Gastrocnemius medialis (tissue), 4 donors: ENCODE results near the gene TBCK. TPM values are rescaled to one million over a fixed set of nuclear protein-coding genes. Genes with fewer than 3 reads are reported as not detected.

ENCODE experiments used
- ATAC-seq, 2 donors: fragments of 150-250 bp; one replicate each; pipeline ENCODE4 v1.9.1; 2016
- DNase-seq, 2 donors: peaks; one replicate each; pipeline ENCODE4 v3.0.0-alpha.2; 2019
- H3K27ac ChIP-seq, 4 donors: fragments of 200-600 bp; sonication (generic); 1 replicate in 1 of 4; 2 replicates in 3 of 4; pipeline ENCODE4 v1.5.1; 2016 to 2018; ENCODE audit warnings: mild to moderate bottlenecking in 2 of 4, moderate library complexity in 1 of 4
- H3K27me3 ChIP-seq, 3 donors: fragments of 200-600 bp; sonication (generic) in 2 of 3; 1 replicate in 1 of 3; 2 replicates in 2 of 3; pipeline versions ENCODE4 v1.5.1 to v1.6.0; 2016 to 2019; ENCODE audit warnings: mild to moderate bottlenecking in 1 of 3, moderate library complexity in 1 of 3
- H3K36me3 ChIP-seq, 2 donors: fragments of 200-600 bp; sonication (generic) in 1 of 2; one replicate each; pipeline ENCODE4 v1.5.1; 2017 to 2018
- H3K4me1 ChIP-seq, 2 donors: fragments of 200-600 bp; sonication (generic) in 1 of 2; one replicate each; pipeline ENCODE4 v1.5.1; 2016 to 2017; ENCODE audit warnings: mild to moderate bottlenecking in 2 of 2
- H3K4me3 ChIP-seq, 4 donors: fragments of 200-600 bp; sonication (generic) in 3 of 4; 1 replicate in 1 of 4; 2 replicates in 3 of 4; pipeline ENCODE4 v1.5.1; 2016 to 2019; ENCODE audit warnings: mild to moderate bottlenecking in 2 of 4
- H3K9me3 ChIP-seq, 3 donors: fragments of 200-600 bp; sonication (generic) in 2 of 3; 1 replicate in 1 of 3; 2 replicates in 2 of 3; pipeline ENCODE4 v1.5.1; 2016 to 2019
- CTCF ChIP-seq, 5 experiments: fragments of 450-650 bp in 3 of 5; fragments of 200-600 bp in 2 of 5; sonication (generic) in 2 of 5; IDR thresholded peaks in 4 of 5; conservative IDR thresholded peaks in 1 of 5; 1 replicate in 4 of 5; 2 replicates in 1 of 5; pipeline ENCODE4 v1.5.1; 2016 to 2019; ENCODE audit warnings: antibody characterized with exemption in 5 of 5, mild to moderate bottlenecking in 3 of 5, moderate library complexity in 3 of 5
- POLR2A ChIP-seq, 2 donors: fragments of 450-650 bp; IDR thresholded peaks; one replicate each; pipeline ENCODE4 v1.6.1; 2017; ENCODE audit warnings: antibody characterized with exemption in 2 of 2, mild to moderate bottlenecking in 2 of 2, moderate library complexity in 2 of 2
- in situ Hi-C, 4 donors: fragments of 200-750 bp; cut with MboI; loops; one replicate each; pipeline versions ENCODE4 v1.15.0 to v1.8.0; 2017; ENCODE audit warnings: low sequenced_read_pairs in 4 of 4
- intact Hi-C: fragments of 100-400 bp; cut with DNase I; formaldehyde crosslinking; loops from one replicate; pipeline ENCODE4 v1.15.1; 2023; ENCODE audit warnings: low total_unique reads
- total RNA-seq, 4 donors: library from RNA; depleted of rRNA; stranded (reverse); fragments of >200 nt; gene quantifications; one replicate each; pipeline versions ENCODE4 v1.1.0 to v1.2.3, GENCODE V29; 2016

TBCK gene
- total RNA-seq, 4 donors from 2014 or later, result 8.1 to 17.7 (median 12.2) TPM

GRCh38 chr4:106339431-106339830 is 23.4 kb upstream of the TBCK start:
- Histone ChIP-seq H3K36me3 (peaks cover 9 to 41% of the 10 kb centered on the region in 2 donors), H3K27ac (no peak overlapping the region), H3K9me3 (no peaks in the 10 kb centered on the region), H3K27me3 (no peaks in the 10 kb centered on the region), H3K4me3 (no peak overlapping the region), H3K4me1 (peaks cover 0 to 4% of the 10 kb centered on the region in 2 donors)
- in situ Hi-C loops, result no loop called here
- TF ChIP-seq CTCF (IDR thresholded peaks at IDR 0.05 in 4 of 5, conservative IDR thresholded peaks at IDR 0.05 in 1 of 5), result no peak
- no peak for TF ChIP-seq POLR2A (IDR thresholded peaks at IDR 0.05)
- DNase-seq (no peak), ATAC-seq (no peak)
- intact Hi-C loops, result no loop called here

GRCh38 chr4:106338671-106339070 is 22.7 kb upstream of the TBCK start:
- H3K4me1 ChIP-seq, result peaks cover 0 to 4% of the 10 kb centered on the region in 2 donors
- in situ Hi-C loops, result no loop called here
- H3K27me3 ChIP-seq, result no peaks in the 10 kb centered on the region
- no peaks in the 10 kb centered on the region for H3K9me3 ChIP-seq
- ATAC-seq (no peak), DNase-seq (no peak)
- peaks cover 9 to 48% of the 10 kb centered on the region in 2 donors for H3K36me3 ChIP-seq
- TF ChIP-seq POLR2A (IDR thresholded peaks at IDR 0.05) (no peak), CTCF (IDR thresholded peaks at IDR 0.05 in 4 of 5, conservative IDR thresholded peaks at IDR 0.05 in 1 of 5) (no peak)
- H3K4me3 ChIP-seq, result no peak overlapping the region
- intact Hi-C loops, result no loop called here
- no peak overlapping the region for H3K27ac ChIP-seq

- in situ Hi-C loops (no loop called here), intact Hi-C loops (no loop called here)
- H3K4me1 ChIP-seq, result peaks cover 0 to 4% of the 10 kb centered on the region in 2 donors
- TF ChIP-seq POLR2A (IDR thresholded peaks at IDR 0.05), result no peak
- no peak for TF ChIP-seq CTCF (IDR thresholded peaks at IDR 0.05 in 4 of 5, conservative IDR thresholded peaks at IDR 0.05 in 1 of 5)
- no peaks in the 10 kb centered on the region for H3K27me3 ChIP-seq
- no peaks in the 10 kb centered on the region for H3K9me3 ChIP-seq
- DNase-seq, result no peak
- no peak for ATAC-seq
- H3K27ac ChIP-seq, result no peak overlapping the region
- no peak overlapping the region for H3K4me3 ChIP-seq
- peaks cover 9 to 55% of the 10 kb centered on the region in 2 donors for H3K36me3 ChIP-seq
Measured at GRCh38 chr4:106337916-106338315, 21.9 kb upstream of the TBCK start.

- Histone ChIP-seq H3K9me3 (no peaks in the 10 kb centered on the region), H3K27me3 (no peaks in the 10 kb centered on the region), H3K4me3 (no peak overlapping the region), H3K27ac (no peak overlapping the region), H3K4me1 (no peaks in the 10 kb centered on the region), H3K36me3 (peaks cover 11 to 68% of the 10 kb centered on the region in 2 donors)
- intact Hi-C loops (no loop called here), in situ Hi-C loops (no loop called here)
- DNase-seq (no peak), ATAC-seq (no peak)
- TF ChIP-seq CTCF (IDR thresholded peaks at IDR 0.05 in 4 of 5, conservative IDR thresholded peaks at IDR 0.05 in 1 of 5) (no peak), POLR2A (IDR thresholded peaks at IDR 0.05) (no peak)
Measured at GRCh38 chr4:106336618-106337017, 20.6 kb upstream of the TBCK start.
